Panc1 (cell line): Measurements from ENCODE around the gene IL21R. TPM values are rescaled to one million over a fixed set of nuclear protein-coding genes. Genes with fewer than 3 reads are reported as not detected.

Experiments used
- ATAC-seq: fragments of 200-7000 bp; cut with Tn5 transposase; 2 replicates; pipeline ENCODE4 v1.9.1; 2020; ENCODE audit warnings: mild to moderate bottlenecking, moderate library complexity
- BruUV-seq: library from RNA; stranded (reverse); fragments of 400-500 nt; replicated peaks from 2 replicates; lab custom pipeline; 2021; lab: Mats Ljungman, UMichigan
- CTCF ChIA-PET: fragments of 300-600 bp; sonication (Branson Sonifier 250); formaldehyde crosslinking; loops from one replicate; lab custom pipeline; 2022; ENCODE audit warnings: antibody characterized with exemption; lab: Charles Lee
- POLR2A ChIA-PET: fragments of 300-600 bp; sonication (Branson Sonifier 250); formaldehyde crosslinking; loops from one replicate; lab custom pipeline; 2022; ENCODE audit warnings: antibody characterized with exemption; lab: Charles Lee
- DNase-seq: peaks from one replicate; pipeline ENCODE4 v3.0.0-alpha.2; 2010; ENCODE audit warnings: low read depth, low spot score
- H3K27ac ChIP-seq: 2 replicates; pipeline ENCODE4 v1.5.1; 2011; ENCODE audit warnings: mild to moderate bottlenecking, low read length, inconsistent platforms
- H3K27me3 ChIP-seq: fragments of 200-500 bp; sonication (Bioruptor generic); 2 replicates; pipeline ENCODE4 v1.6.0; 2014; ENCODE audit warnings: low read length, inconsistent platforms; ENCODE audit not compliant: control insufficient read depth, insufficient read depth
- H3K36me3 ChIP-seq: fragments of 200-500 bp; sonication (Bioruptor generic); 2 replicates; pipeline ENCODE4 v1.5.1; 2014; ENCODE audit warnings: inconsistent platforms, mild to moderate bottlenecking, low read length, moderate library complexity; ENCODE audit not compliant: control insufficient read depth, insufficient read depth
- H3K4me1 ChIP-seq: 2 replicates; pipeline ENCODE4 v1.5.1; 2011; ENCODE audit warnings: inconsistent platforms, mild to moderate bottlenecking, low read length, moderate library complexity; ENCODE audit not compliant: control insufficient read depth, insufficient read depth
- H3K4me3 ChIP-seq, 2 experiments: 2 replicates each; pipeline ENCODE4 v1.5.1; 2011 to 2012; ENCODE audit warnings: low read depth in 2 of 2, low read length in 2 of 2, mild to moderate bottlenecking in 2 of 2, inconsistent platforms in 1 of 2, moderate library complexity in 1 of 2
- H3K9me3 ChIP-seq: fragments of 200-500 bp; sonication (Bioruptor generic); 2 replicates; pipeline ENCODE4 v1.5.1; 2014; ENCODE audit warnings: low read depth, mild to moderate bottlenecking, inconsistent platforms, low read length, moderate library complexity; ENCODE audit not compliant: control insufficient read depth, insufficient read depth
- CTCF ChIP-seq: fragments of 450-650 bp; IDR thresholded peaks from 2 replicates; pipeline ENCODE4 v1.5.1; 2017; ENCODE audit warnings: mild to moderate bottlenecking
- POLR2AphosphoS5 ChIP-seq: IDR thresholded peaks from 2 replicates; pipeline ENCODE4 v1.6.1; 2012; ENCODE audit warnings: mild to moderate bottlenecking, low read depth, low read length, moderate library complexity
- SIN3A ChIP-seq: IDR thresholded peaks from 2 replicates; pipeline ENCODE4 v1.6.1; 2012; ENCODE audit warnings: low read depth, mild to moderate bottlenecking, low read length, moderate library complexity, borderline replicate concordance; ENCODE audit not compliant: insufficient read depth
- TCF7L2 ChIP-seq: IDR thresholded peaks from 2 replicates; pipeline ENCODE4 v1.6.1; 2011; ENCODE audit warnings: mild to moderate bottlenecking, low read depth, low read length, inconsistent platforms
- in situ Hi-C: cut with HindIII; loops from 2 replicates; pipeline ENCODE4 v1.10.0; 2016; ENCODE audit warnings: low sequenced_read_pairs, low pct_unique_long_range_greater_than_20kb
- intact Hi-C: fragments of 100-400 bp; cut with micrococcal nuclease; formaldehyde crosslinking; loops from one replicate; pipeline ENCODE4 v1.10.0; 2022; ENCODE audit not compliant: unreplicated experiment
- total RNA-seq: library from RNA; stranded (reverse); gene quantifications from one replicate; pipeline ENCODE4 v1.2.1, GENCODE V29; 2021; ENCODE audit not compliant: unreplicated experiment
- TF ChIP-seq, protein P1 (sequence below), 2 experiments: IDR thresholded peaks; 2 replicates each; pipeline ENCODE4 v1.6.1; 2011 to 2012; ENCODE audit warnings: low read depth in 2 of 2, control low read depth in 1 of 2, low read length in 1 of 2, mild to moderate bottlenecking in 1 of 2, moderate library complexity in 1 of 2; ENCODE audit not compliant: insufficient read depth in 1 of 2

Gene IL21R
- total RNA-seq, 1 experiment from 2014 or later, result 0.10 TPM

DNA sequence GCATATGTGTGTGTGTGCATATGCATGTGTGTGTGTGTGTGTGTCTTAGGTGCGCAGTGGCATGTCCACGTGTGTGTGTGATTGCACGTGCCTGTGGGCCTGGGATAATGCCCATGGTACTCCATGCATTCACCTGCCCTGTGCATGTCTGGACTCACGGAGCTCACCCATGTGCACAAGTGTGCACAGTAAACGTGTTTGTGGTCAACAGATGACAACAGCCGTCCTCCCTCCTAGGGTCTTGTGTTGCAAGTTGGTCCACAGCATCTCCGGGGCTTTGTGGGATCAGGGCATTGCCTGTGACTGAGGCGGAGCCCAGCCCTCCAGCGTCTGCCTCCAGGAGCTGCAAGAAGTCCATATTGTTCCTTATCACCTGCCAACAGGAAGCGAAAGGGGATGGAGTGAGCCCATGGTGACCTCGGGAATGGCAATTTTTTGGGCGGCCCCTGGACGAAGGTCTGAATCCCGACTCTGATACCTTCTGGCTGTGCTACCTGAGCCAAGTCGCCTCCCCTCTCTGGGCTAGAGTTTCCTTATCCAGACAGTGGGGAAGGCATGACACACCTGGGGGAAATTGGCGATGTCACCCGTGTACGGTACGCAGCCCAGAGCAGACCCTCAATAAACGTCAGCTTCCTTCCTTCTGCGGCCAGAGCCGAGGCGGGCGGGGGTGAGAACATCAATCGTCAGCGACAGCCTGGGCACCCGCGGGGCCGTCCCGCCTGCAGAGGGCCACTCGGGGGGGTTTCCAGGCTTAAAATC is 47.6 kb downstream of the IL21R start:
- no peak overlapping the region for H3K27ac ChIP-seq
- CTCF ChIA-PET, result no interaction called here
- peaks cover 2% of the 10 kb centered on the region; the same call in 1 of the 2 replicates for H3K27me3 ChIP-seq
- ATAC-seq (no peak), DNase-seq (no peak)
- POLR2A ChIA-PET, result no interaction called here
- intact Hi-C loops (no loop called here), in situ Hi-C loops (no loop called here)
- no peaks in the 10 kb centered on the region for H3K9me3 ChIP-seq
- no peaks in the 10 kb centered on the region for H3K36me3 ChIP-seq
- no TSS peak for BruUV-seq
- no peak overlapping the region for H3K4me3 ChIP-seq
- no peaks in the 10 kb centered on the region for H3K4me1 ChIP-seq
- TF ChIP-seq, protein P1, sequence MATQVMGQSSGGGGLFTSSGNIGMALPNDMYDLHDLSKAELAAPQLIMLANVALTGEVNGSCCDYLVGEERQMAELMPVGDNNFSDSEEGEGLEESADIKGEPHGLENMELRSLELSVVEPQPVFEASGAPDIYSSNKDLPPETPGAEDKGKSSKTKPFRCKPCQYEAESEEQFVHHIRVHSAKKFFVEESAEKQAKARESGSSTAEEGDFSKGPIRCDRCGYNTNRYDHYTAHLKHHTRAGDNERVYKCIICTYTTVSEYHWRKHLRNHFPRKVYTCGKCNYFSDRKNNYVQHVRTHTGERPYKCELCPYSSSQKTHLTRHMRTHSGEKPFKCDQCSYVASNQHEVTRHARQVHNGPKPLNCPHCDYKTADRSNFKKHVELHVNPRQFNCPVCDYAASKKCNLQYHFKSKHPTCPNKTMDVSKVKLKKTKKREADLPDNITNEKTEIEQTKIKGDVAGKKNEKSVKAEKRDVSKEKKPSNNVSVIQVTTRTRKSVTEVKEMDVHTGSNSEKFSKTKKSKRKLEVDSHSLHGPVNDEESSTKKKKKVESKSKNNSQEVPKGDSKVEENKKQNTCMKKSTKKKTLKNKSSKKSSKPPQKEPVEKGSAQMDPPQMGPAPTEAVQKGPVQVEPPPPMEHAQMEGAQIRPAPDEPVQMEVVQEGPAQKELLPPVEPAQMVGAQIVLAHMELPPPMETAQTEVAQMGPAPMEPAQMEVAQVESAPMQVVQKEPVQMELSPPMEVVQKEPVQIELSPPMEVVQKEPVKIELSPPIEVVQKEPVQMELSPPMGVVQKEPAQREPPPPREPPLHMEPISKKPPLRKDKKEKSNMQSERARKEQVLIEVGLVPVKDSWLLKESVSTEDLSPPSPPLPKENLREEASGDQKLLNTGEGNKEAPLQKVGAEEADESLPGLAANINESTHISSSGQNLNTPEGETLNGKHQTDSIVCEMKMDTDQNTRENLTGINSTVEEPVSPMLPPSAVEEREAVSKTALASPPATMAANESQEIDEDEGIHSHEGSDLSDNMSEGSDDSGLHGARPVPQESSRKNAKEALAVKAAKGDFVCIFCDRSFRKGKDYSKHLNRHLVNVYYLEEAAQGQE (IDR thresholded peaks at IDR 0.05; ENCODE audit: insufficient read depth in 1 of 2, low read depth in 2 of 2, low read length in 1 of 2), result no peak
- TF ChIP-seq TCF7L2 (no peak), CTCF (no peak), POLR2AphosphoS5 (no peak), SIN3A (no peak)

- no TSS peak for BruUV-seq
- H3K4me1 ChIP-seq, result no peaks in the 10 kb centered on the region
- DNase-seq (no peak), ATAC-seq (no peak)
- no peak overlapping the region for H3K4me3 ChIP-seq
- CTCF ChIA-PET, result no interaction called here
- peaks cover 2% of the 10 kb centered on the region; the same call in 1 of the 2 replicates for H3K27me3 ChIP-seq
- POLR2A ChIA-PET, result no interaction called here
- TF ChIP-seq TCF7L2, result no peak
- no peak for TF ChIP-seq SIN3A
- TF ChIP-seq POLR2AphosphoS5, result no peak
- TF ChIP-seq, protein P1 (IDR thresholded peaks at IDR 0.05; ENCODE audit: insufficient read depth in 1 of 2, low read depth in 2 of 2, low read length in 1 of 2), result no peak
- no peak for TF ChIP-seq CTCF
- intact Hi-C loops, result no loop called here
- no peak overlapping the region for H3K27ac ChIP-seq
- H3K9me3 ChIP-seq, result no peaks in the 10 kb centered on the region
- no peaks in the 10 kb centered on the region for H3K36me3 ChIP-seq
- in situ Hi-C loops, result no loop called here
Observed at GRCh38 chr16:27450196-27450549, 48.2 kb downstream of the IL21R start.
